Measurements from ENCODE around the gene KCNC4.

Gene KCNC4

DNA sequence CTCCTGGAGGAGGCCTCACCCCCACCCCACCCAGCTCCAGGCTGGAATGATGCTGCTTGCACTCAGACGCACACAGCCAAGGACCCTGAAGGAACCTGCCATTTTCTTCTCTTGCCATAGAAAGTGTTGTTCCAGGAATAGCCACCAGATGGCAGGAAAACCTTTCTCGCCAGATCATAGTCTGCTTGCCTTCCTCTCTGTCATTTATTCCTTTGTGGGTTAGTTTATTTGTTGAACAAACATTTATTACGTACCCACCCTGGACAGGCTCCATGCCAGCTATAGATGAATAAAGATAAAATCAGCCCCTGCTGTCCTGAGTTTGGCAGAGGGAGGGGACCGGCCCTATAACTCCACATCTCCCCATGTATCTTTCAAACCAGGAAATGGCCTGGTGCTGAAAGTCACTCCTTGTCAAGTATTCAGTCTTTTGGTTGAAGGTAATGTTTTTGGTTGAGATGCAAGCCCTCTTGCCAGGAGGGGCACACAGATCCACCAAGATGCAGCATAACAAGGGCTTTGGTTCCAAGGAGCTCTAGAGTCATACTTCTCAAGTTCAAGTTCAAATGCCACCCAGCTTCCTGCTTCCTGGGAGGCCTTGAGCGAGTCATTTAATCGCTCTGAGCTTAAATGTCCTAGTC is 7.0 kb upstream of the KCNC4 start:
- H3K4me3 ChIP-seq (ENCODE audit: low read depth, low read length): no peak overlapping the region
- peak; percentile 78 for TF ChIP-seq CTCF (IDR thresholded peaks at IDR 0.05; ENCODE audit: insufficient read depth, low read depth, low read length, missing control alignments)
- peak; percentile 77 for DNase-seq (ENCODE audit: low read depth)

- no peak overlapping the region for H3K4me3 ChIP-seq (ENCODE audit: low read depth, low read length)
- DNase-seq (ENCODE audit: low read depth): no peak
- TF ChIP-seq CTCF (IDR thresholded peaks at IDR 0.05; ENCODE audit: insufficient read depth, low read depth, low read length, missing control alignments): no peak
Observed at GRCh38 chr1:110205156-110205555, 5.0 kb upstream of the KCNC4 start.

DNA sequence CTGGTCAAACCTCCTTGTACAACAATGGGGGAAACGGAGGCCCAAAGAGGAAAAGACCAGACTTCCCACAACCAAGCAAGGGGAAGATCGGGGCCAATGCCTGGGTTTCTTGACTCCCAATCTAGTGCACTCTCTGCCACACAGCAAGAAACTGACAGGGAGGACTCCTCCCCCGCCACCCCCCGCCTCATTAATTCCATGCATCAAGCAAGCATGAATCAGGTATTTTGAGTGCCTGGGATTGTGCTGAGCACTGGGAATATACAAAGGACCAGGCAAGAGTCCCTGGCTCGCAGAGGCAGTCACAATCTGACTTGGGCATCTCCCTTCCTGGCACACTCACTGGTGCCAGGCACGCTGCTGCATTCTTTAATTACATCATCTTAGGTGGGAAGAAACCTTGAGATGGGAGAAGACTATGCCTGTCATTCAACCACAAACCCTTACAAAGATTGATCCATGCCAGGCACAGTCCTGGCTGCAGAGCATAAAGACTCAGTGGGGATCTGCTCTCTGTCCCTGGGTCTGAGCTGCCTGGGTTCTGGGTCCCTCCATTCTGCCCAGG is 4.4 kb upstream of the KCNC4 start:
- no peak overlapping the region for H3K4me3 ChIP-seq (ENCODE audit: low read depth, low read length)
- DNase-seq (ENCODE audit: low read depth): no peak
- no peak for TF ChIP-seq CTCF (IDR thresholded peaks at IDR 0.05; ENCODE audit: insufficient read depth, low read depth, low read length, missing control alignments)

DNA sequence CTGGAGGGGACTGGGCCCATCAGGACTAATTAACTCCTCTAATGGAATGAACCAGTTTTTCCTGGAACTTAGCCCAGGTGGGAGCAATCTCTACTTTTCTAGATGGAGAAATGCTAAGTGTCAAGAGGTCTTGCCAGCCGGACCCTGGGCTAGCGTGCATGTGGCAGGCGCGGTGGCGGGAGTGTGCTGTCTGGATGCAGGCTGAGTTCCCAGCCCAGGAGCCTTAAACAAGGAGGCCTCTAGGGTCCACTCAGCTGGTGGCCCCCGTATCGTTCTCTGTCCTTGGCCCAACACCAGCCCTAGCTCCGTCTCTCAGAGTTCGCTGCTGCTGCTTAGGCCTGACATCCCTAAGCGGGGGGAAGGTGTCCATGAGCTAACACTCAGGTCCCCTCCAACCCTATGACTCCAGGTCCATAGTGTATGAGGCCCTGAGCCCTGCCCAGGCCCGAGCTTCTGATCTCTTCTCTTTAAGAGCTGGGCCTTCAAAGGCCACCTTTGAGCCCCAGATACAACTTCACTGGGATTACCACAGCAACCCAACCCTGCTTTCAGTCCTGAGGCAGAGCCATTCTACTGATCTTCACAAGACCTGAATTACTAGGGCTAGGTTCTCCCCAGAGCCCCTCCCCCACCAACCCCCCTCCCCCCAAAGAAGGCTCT is 3.7 kb upstream of the KCNC4 start:
- no peak for DNase-seq (ENCODE audit: low read depth)
- H3K4me3 ChIP-seq (ENCODE audit: low read depth, low read length): no peak overlapping the region
- TF ChIP-seq CTCF (IDR thresholded peaks at IDR 0.05; ENCODE audit: insufficient read depth, low read depth, low read length, missing control alignments): no peak

- TF ChIP-seq CTCF (IDR thresholded peaks at IDR 0.05; ENCODE audit: insufficient read depth, low read depth, low read length, missing control alignments): peak; percentile 87
- DNase-seq (ENCODE audit: low read depth): peak; percentile 69
Observed at GRCh38 chr1:110207831-110208230, 2.3 kb upstream of the KCNC4 start.

GRCh38 chr1:110208916-110209645 is 1.0 kb upstream of the KCNC4 start:
- no peak for DNase-seq (ENCODE audit: low read depth)
- no peak for TF ChIP-seq CTCF (IDR thresholded peaks at IDR 0.05; ENCODE audit: insufficient read depth, low read depth, low read length, missing control alignments)
- peak overlapping the region; percentile 61 for H3K4me3 ChIP-seq (ENCODE audit: low read depth, low read length)

More at GRCh38 chr1:110207831-110208230, 2.3 kb upstream of the KCNC4 start:
- H3K4me3 ChIP-seq (ENCODE audit: low read depth, low read length): no peak overlapping the region
